Caco-2 (cell line): ENCODE results near the gene SLC15A1. TPM values are rescaled to one million over a fixed set of nuclear protein-coding genes. Genes with fewer than 3 reads are reported as not detected.

Source experiments
- BruUV-seq: library from RNA; stranded (reverse); fragments of 400-500 nt; replicated peaks from 2 replicates; lab custom pipeline; 2021; lab: Mats Ljungman, UMichigan
- CTCF ChIA-PET: fragments of 300-600 bp; sonication (Branson Sonifier 250); formaldehyde crosslinking; loops from one replicate; lab custom pipeline; 2022; ENCODE audit warnings: antibody characterized with exemption; lab: Charles Lee
- POLR2A ChIA-PET: fragments of 300-600 bp; sonication (Branson Sonifier 250); formaldehyde crosslinking; loops from one replicate; lab custom pipeline; 2022; ENCODE audit warnings: antibody characterized with exemption; lab: Charles Lee
- DNase-seq, 2 experiments: peaks; one replicate each; pipeline versions ENCODE4 v3.0.0 to v3.0.0-alpha.2; 2020 to 2022
- H3K27me3 ChIP-seq: replicated peaks from 2 replicates; pipeline ENCODE4 v1.6.0; 2011; ENCODE audit warnings: low read length; ENCODE audit not compliant: control insufficient read depth, insufficient read depth
- H3K36me3 ChIP-seq: 2 replicates; pipeline ENCODE4 v1.5.1; 2011; ENCODE audit warnings: low read length; ENCODE audit not compliant: control insufficient read depth, insufficient read depth
- H3K4me1 ChIP-seq: fragments of 250-450 bp; sonication (Bioruptor Pico); 2 replicates; pipeline ENCODE4 v1.5.1; 2020; ENCODE audit warnings: mild to moderate bottlenecking
- H3K4me3 ChIP-seq: 2 replicates; pipeline ENCODE4 v1.5.1; 2011; ENCODE audit warnings: low read depth, mild to moderate bottlenecking, control low read depth, low read length
- H3K9me3 ChIP-seq: fragments of 250-450 bp; sonication (Bioruptor Pico); 2 replicates; pipeline ENCODE4 v1.5.1; 2020; ENCODE audit warnings: mild to moderate bottlenecking, moderate library complexity
- H3K27ac Mint-ChIP-seq: one replicate; pipeline ENCODE4 v1.8.0; 2022; ENCODE audit warnings: mixed read lengths; ENCODE audit not compliant: unreplicated experiment
- H3K27me3 Mint-ChIP-seq: one replicate; pipeline ENCODE4 v1.8.0; 2022; ENCODE audit warnings: mixed read lengths; ENCODE audit not compliant: insufficient read depth, unreplicated experiment
- H3K36me3 Mint-ChIP-seq: one replicate; pipeline ENCODE4 v1.8.0; 2022; ENCODE audit warnings: mild to moderate bottlenecking, mixed read lengths; ENCODE audit not compliant: insufficient read depth, unreplicated experiment
- H3K4me1 Mint-ChIP-seq: one replicate; pipeline ENCODE4 v1.8.0; 2022; ENCODE audit warnings: low read depth, mixed read lengths; ENCODE audit not compliant: unreplicated experiment
- H3K4me3 Mint-ChIP-seq: one replicate; pipeline ENCODE4 v1.8.0; 2022; ENCODE audit warnings: mild to moderate bottlenecking, moderate library complexity, mixed read lengths; ENCODE audit not compliant: unreplicated experiment
- H3K9me3 Mint-ChIP-seq: one replicate; pipeline ENCODE4 v1.8.0; 2022; ENCODE audit warnings: mixed read lengths; ENCODE audit not compliant: unreplicated experiment
- intact Hi-C: fragments of 100-400 bp; cut with micrococcal nuclease; formaldehyde crosslinking; loops from one replicate; pipeline ENCODE4 v1.10.0; 2022; ENCODE audit not compliant: unreplicated experiment
- total RNA-seq: library from RNA; stranded (reverse); gene quantifications from 2 replicates; pipeline ENCODE4 v1.2.3, GENCODE V29; 2022
- TF ChIP-seq, protein P1 (sequence below), 2 experiments: fragments of 200-600 bp in 1 of 2; IDR thresholded peaks; 1 replicate in 1 of 2; 2 replicates in 1 of 2; pipeline versions ENCODE4 v1.5.1 to v1.8.0; 2011 to 2022; ENCODE audit warnings: antibody characterized with exemption in 1 of 2, control low read depth in 1 of 2, inconsistent platforms in 1 of 2, low read depth in 1 of 2, low read length in 1 of 2, mild to moderate bottlenecking in 1 of 2, moderate library complexity in 1 of 2; ENCODE audit not compliant: insufficient read depth in 1 of 2, severe bottlenecking in 1 of 2, unreplicated experiment in 1 of 2

Gene SLC15A1
- total RNA-seq, 1 experiment from 2014 or later: 12.3 TPM

GRCh38 chr13:98664047-98664446 is 88.4 kb downstream of the SLC15A1 start:
- peak overlapping the region; percentile 54 for H3K27ac Mint-ChIP-seq
- CTCF ChIA-PET: interaction anchor here (2.7 kb wide), 1 partner anchor 11 kb away, joined by 16 read pairs; no protein-coding TSS in a partner anchor
- H3K4me1 Mint-ChIP-seq: peaks cover 46% of the 10 kb centered on the region
- intact Hi-C loops: loop anchor here (2.0 to 10.0 kb wide), 2 partner anchors 519 to 629 kb away; partner anchors contain the start of gene FARP1
- POLR2A ChIA-PET: no interaction called here
- no peak for DNase-seq
- no peaks in the 10 kb centered on the region for H3K27me3 Mint-ChIP-seq
- no TSS peak for BruUV-seq
- TF ChIP-seq, protein P1, sequence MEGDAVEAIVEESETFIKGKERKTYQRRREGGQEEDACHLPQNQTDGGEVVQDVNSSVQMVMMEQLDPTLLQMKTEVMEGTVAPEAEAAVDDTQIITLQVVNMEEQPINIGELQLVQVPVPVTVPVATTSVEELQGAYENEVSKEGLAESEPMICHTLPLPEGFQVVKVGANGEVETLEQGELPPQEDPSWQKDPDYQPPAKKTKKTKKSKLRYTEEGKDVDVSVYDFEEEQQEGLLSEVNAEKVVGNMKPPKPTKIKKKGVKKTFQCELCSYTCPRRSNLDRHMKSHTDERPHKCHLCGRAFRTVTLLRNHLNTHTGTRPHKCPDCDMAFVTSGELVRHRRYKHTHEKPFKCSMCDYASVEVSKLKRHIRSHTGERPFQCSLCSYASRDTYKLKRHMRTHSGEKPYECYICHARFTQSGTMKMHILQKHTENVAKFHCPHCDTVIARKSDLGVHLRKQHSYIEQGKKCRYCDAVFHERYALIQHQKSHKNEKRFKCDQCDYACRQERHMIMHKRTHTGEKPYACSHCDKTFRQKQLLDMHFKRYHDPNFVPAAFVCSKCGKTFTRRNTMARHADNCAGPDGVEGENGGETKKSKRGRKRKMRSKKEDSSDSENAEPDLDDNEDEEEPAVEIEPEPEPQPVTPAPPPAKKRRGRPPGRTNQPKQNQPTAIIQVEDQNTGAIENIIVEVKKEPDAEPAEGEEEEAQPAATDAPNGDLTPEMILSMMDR (IDR thresholded peaks at IDR 0.05; ENCODE audit: insufficient read depth in 1 of 2, low read depth in 1 of 2, low read length in 1 of 2, severe bottlenecking in 1 of 2, unreplicated experiment in 1 of 2): no peak
- H3K4me3 Mint-ChIP-seq: peak overlapping the region; percentile 38
- Histone ChIP-seq H3K9me3 (peaks cover 5% of the 10 kb centered on the region), H3K4me3 (no peak overlapping the region), H3K36me3 (no peaks in the 10 kb centered on the region), H3K27me3 (no peaks in the 10 kb centered on the region), H3K4me1 (peaks cover 45% of the 10 kb centered on the region)
- H3K36me3 Mint-ChIP-seq: no peaks in the 10 kb centered on the region
- peaks cover 10% of the 10 kb centered on the region for H3K9me3 Mint-ChIP-seq

DNA sequence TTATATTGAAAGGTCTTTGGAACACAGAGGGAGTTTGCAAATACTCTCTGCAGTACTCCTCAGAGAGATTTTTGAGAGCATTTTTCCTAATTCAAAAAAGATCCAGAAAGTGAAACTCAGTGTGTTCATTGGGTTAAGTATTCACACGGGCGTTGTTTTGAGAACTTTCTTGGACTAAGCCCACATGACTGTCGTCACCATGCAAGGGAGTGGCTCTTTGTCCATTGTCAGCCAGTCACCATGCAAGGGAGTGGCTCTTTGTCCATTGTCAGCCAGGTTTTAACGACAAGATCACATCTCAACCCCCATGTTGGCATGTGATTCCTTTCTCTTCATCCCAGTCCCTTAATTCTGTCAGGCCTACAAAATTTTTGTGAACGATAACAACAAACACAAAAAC is 94.3 kb downstream of the SLC15A1 start:
- Mint-ChIP-seq H3K4me1 (peaks cover 34% of the 10 kb centered on the region), H3K27ac (no peak overlapping the region), H3K9me3 (no peaks in the 10 kb centered on the region), H3K27me3 (no peaks in the 10 kb centered on the region), H3K4me3 (no peak overlapping the region), H3K36me3 (peaks cover 5% of the 10 kb centered on the region)
- Histone ChIP-seq H3K36me3 (no peaks in the 10 kb centered on the region), H3K4me1 (peaks cover 14% of the 10 kb centered on the region), H3K27me3 (no peaks in the 10 kb centered on the region), H3K4me3 (no peak overlapping the region), H3K9me3 (peaks cover 12% of the 10 kb centered on the region)
- no peak for DNase-seq
- TF ChIP-seq, protein P1 (IDR thresholded peaks at IDR 0.05; ENCODE audit: insufficient read depth in 1 of 2, low read depth in 1 of 2, low read length in 1 of 2, severe bottlenecking in 1 of 2, unreplicated experiment in 1 of 2): no peak
- intact Hi-C loops: no loop called here
- CTCF ChIA-PET: no interaction called here
- POLR2A ChIA-PET: no interaction called here
- no TSS peak for BruUV-seq

GRCh38 chr13:98657506-98658085 is 94.9 kb downstream of the SLC15A1 start:
- no peaks in the 10 kb centered on the region for H3K9me3 Mint-ChIP-seq
- Histone ChIP-seq H3K36me3 (no peaks in the 10 kb centered on the region), H3K27me3 (no peaks in the 10 kb centered on the region), H3K4me1 (peaks cover 20% of the 10 kb centered on the region), H3K4me3 (no peak overlapping the region), H3K9me3 (peaks cover 12% of the 10 kb centered on the region)
- H3K27me3 Mint-ChIP-seq: no peaks in the 10 kb centered on the region
- no peak overlapping the region for H3K4me3 Mint-ChIP-seq
- H3K36me3 Mint-ChIP-seq: peaks cover 5% of the 10 kb centered on the region
- intact Hi-C loops: no loop called here
- H3K27ac Mint-ChIP-seq: no peak overlapping the region
- no TSS peak for BruUV-seq
- no peak for DNase-seq
- TF ChIP-seq, protein P1 (IDR thresholded peaks at IDR 0.05; ENCODE audit: insufficient read depth in 1 of 2, low read depth in 1 of 2, low read length in 1 of 2, severe bottlenecking in 1 of 2, unreplicated experiment in 1 of 2): no peak
- CTCF ChIA-PET: no interaction called here
- peaks cover 40% of the 10 kb centered on the region for H3K4me1 Mint-ChIP-seq
- POLR2A ChIA-PET: no interaction called here
